ENCODE results near the gene ARHGEF16.

ARHGEF16 gene

DNA sequence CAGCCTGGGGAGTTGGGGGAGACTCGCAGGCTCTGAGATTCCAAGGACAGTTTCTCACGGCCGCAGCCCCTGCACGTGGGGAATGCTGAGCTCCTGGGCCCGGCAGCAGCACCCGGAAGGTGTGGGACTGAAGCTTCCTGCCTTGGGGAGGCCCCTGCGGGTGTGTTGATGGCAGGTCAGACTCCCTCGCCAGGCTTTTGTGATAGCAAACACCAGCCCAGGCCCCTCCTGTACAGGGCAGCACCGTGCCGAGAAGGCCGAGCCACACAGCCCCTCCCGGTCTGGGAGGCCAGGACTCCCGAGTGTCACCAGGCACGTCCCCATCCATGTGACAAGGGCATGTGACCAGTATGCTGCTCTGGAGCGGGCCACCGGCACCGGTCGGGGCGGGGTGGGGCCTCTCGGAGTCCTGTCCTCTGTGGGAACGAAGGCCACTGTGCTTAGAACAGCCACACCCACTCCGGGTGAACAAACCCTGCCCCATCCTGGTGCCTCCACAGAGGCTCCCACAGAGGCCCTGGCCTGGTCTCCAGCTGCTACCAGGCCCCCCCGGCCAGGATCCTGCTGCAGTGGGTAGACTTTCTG is 31.1 kb upstream of the ARHGEF16 start:
- DNase-seq = peak; percentile 2

DNA sequence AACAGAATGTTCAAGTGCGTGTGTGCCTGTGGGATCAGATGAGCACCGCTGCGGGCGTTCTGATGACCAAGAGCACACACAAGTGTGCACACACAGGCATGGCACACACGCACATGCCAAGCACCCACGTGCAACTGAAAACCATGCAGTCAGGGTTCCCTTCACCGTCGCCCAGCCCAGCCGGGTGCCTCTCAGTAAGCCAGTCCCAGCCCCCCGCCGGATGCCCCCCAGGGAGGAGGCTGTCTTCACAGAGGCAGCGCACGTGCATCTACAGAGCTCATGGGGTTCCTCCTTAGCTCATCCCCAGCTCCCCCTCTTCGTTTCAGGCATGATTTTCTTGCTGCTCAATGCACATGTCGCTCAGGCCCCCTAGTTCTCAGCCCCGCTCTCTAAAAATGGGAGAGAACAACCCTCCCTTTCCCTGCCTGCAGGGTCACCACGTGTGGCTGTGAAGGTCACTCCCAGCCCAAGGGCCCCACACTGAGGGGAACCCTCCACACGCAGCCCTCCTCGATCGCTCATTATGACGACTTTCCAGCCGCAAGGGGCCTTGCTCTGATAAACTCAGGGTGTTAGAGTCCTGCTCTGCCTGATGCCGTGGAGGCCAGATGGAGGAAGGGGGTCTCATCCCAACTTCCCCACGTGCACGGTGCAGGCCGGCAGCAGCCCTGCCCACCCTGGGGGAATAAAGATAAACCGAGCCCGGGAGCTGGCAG is 30.4 kb upstream of the ARHGEF16 start:
- no peak for DNase-seq

DNA sequence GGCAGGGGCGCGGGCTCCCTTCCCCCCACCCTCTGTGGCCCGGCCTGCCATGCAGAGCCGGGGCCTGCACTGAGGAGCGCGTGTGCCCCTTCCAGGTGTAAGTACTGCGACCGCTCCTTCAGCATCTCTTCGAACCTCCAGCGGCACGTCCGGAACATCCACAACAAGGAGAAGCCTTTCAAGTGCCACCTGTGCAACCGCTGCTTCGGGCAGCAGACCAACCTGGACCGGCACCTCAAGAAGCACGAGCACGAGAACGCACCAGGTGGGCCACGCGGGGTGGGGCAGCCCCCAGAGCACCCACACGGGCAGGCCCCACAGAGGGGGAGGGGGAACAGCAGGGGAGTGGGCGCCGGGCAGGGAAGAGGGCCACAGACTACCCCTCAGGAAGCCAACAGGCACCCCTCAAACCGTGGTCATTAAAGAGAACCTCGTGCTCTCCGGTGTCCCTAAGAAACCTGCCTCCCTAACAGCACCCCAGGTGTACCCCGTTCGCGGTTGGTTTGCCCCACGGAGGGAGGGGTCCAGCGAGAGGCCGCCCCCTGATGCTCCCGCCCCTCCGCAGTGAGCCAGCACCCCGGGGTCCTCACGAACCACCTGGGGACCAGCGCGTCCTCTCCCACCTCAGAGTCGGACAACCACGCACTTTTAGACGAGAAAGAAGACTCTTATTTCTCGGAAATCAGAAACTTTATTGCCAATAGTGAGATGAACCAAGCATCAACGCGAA is 28.8 kb upstream of the ARHGEF16 start:
- DNase-seq = no peak

DNA sequence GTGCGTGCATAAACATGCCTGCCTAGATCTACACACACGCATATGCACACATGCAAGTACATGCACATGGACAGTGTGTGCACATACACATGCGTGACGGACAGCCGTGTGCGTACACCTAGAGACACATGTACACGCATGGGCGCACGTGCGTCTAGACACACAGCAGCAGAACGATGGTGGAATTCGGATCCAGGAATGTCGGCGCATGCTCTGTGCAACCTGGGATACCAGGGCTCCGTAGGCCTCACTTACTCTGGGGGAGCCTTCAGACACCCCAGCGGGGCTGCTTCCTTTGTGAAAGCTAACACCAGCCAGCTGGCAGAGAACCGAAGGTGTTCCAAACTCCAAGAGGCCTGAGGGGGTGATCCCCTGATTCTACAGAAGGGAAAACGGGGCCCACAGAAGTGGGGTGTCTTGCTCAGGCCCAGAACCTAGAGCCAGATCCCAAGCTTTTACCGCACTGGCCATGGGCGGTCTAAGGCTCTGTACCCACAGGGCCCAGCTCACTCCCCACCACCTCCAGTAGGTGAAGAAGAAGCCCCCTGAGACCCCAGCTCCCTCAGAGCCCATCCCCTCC is 27.4 kb upstream of the ARHGEF16 start:
- DNase-seq = no peak

DNA sequence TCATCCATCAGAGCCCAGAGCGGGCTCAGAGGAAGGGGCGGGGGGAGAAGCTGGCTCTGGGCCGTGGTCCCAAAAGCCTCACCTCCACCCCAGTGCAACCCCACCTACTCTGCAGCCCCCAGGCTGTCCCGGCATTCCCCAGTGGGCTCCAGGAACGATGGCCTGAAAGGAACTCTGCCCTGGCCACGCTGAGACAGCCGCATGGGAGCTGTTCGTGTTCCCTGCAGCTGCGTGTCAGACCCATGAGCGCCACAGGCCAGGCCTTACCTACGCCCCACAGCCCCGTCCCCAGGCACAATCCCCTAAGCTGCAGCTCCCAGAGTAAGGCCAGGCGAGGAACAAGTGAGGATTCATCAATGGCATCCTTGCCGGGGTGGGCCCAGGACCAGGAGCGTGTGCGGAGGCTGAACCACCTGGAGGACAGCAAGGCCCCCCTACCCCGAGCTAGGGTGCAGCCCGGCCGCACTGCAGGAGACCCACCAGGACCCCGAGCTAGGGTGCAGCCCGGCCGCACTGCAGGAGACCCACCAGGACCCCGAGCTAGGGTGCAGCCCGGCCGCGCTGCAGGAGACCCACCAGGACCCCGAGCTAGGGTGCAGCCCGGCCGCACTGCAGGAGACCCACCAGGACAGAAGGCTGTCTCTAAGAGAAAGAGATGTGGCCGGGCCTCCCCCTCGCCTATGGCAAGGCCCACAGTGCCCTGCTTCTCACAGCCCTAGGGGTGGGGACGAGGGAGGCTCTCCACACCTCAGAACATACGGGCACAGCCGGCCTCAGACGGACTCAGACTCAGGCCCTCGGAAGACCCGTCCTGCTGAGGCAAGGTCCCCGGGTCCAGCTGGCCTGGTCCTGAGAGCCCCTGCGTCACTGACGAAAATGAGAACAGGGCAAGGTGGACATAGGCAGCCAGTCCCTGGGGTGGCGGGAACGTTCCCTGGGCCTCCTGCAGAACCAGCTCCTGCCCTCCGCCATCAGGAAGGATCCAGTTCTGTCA is 26.5 kb upstream of the ARHGEF16 start:
- no peak for DNase-seq

DNA sequence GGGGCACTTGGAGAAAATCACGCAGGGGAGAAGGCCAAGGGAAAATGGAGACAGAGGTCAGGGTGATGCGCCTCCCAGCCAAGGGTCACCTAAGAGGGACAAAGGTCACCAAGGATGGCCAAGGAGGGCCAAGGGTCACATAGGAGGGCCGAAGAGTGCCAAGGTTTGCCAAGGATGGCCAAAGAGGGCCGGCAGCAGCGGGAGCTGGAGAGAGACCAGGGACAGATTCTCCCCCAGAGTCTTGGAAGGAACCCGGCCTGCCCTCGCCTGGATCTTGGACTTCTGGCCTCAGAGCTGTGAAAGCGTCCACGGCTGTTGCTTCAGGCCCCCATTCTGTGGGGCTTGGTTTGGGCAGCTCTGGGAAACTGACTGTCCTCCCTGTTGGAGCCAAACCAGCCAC is 25.6 kb upstream of the ARHGEF16 start:
- no peak for DNase-seq

DNA sequence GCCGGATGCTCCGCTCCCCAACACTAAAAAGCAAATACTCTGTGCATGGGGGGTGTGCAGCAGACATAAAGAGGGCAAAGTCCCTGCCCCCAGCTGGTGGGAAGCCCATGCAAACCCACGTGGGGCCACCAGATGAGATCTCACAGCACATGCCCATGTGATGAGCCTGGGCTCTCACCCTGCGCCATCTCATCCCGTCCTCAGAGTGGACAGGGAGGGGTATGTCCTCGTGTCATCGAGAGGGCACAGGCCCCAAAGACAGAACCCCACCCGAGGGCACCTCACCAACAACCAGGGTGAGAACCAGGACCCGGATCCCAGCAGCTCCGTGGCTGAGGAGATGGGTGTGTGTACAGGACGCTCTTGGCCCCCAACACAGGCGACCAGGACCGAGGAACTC is 25.1 kb upstream of the ARHGEF16 start:
- no peak for DNase-seq

DNA sequence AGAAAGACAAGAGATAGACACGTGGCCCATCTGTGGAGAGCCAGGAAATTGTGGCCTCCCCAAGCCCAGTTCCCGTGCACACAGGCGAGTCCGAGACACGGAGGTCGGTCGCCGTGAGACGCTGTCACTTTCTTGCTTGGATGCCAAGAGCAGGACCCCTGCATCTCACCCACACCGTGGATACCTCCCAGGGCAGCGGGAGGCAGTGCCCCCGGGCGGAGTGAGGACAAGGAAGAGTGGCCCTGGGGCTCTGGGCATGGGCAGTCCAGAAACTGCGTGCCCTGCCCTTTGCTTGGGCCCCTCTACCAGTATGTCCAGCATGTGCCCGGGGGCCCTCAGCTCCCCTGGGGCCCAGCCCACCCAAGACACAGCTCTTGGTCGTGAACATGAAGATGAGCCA is 24.7 kb upstream of the ARHGEF16 start:
- no peak for DNase-seq

GRCh38 chr1:3430406-3430805 is 24.1 kb upstream of the ARHGEF16 start:
- DNase-seq = no peak

GRCh38 chr1:3430820-3431219 is 23.6 kb upstream of the ARHGEF16 start:
- DNase-seq = no peak

- no peak for DNase-seq
Measured at GRCh38 chr1:3431266-3431665, 23.2 kb upstream of the ARHGEF16 start.

GRCh38 chr1:3431686-3432085 is 22.8 kb upstream of the ARHGEF16 start:
- no peak for DNase-seq

DNA sequence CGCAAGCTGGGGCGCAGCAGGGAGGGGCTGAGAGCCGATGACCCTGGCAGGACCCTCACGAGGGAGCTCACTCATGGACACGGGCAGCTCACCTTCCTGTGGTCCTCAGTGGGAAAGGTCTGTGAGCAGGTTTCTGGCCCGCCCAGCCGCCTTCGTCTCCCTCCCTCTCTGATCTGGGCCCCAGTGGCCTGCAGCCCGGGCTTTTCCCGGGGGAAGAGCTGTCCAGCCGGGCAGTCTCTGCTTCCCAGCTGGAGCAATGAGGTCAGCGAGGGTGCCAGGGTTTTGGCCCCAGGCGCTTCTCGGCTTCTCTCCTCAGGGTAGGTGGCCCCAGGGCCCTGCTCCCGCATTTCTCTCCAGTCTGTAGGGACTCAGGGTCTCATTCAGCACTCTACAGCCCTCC is 22.2 kb upstream of the ARHGEF16 start:
- DNase-seq = no peak

DNA sequence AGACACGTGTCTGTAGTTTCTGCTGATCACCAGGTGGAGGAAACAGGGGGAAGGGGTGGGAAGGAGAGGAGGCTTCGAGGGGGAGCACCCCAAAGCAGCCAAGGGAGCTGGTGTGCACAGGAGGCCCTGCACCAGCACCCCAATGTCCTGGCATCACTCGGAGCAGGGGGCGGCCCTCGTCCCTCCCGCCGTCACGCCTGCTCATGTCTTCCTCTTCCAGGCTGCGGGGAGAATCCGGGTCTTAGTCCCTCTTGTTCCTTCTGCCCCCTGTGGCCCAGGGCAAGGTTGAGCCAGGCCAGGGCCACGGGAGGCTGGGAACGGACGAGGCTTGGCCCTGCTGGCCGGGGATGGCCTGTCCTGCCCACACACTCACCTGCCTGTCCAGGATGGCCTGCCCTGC is 21.4 kb upstream of the ARHGEF16 start:
- DNase-seq = no peak

- no peak for DNase-seq
Measured at GRCh38 chr1:3433596-3434320, 20.7 kb upstream of the ARHGEF16 start.

- DNase-seq = no peak
Measured at GRCh38 chr1:3434406-3435110, 19.9 kb upstream of the ARHGEF16 start.

GRCh38 chr1:3435666-3436065 is 18.8 kb upstream of the ARHGEF16 start:
- no peak for DNase-seq

- no peak for DNase-seq
Measured at GRCh38 chr1:3436451-3436850, 18.0 kb upstream of the ARHGEF16 start.

DNA sequence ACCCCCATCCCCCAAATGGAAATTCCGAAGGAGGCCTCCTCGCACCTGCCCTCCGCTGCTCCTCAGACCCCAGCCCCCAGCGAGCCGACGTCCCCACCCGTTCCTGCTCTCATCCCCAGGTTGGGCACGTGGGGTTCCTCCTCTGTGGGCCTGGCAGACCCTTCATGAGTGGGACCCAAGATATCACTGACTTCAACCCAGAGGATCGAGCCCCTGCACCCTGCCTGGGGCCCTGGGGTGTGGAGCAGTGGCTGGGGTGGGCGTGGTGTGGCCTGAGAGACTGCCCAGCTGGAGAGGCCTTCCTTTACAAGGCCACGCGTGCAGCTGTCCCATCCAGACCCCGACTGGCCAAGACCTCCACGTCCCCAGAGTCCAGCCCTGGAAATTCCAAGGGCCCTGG is 17.6 kb upstream of the ARHGEF16 start:
- no peak for DNase-seq

DNA sequence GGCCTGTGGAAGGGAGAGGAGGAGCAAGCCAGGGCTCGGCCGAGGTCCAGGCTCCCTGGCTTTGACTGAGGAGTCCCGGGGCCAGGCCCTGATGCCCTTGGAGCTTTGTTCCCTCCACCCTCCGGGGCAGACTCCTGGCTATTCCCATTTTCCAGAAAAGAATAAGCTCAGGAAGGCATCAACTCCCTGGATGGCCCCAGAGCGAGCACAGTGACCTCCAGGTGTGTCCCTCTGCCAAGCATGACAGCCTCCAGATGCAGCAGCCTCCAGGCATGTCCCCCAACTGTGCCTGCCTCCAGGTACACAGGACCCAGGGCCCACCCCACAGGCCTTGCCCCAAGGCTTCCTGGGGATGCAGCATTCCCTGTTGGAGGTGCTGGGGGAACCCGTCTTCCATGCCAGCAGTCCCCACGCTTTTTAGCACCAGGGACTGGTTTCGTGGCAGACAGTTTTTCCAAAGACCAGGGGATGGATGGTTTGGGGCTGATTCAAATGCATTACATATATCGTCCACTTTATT is 15.7 kb upstream of the ARHGEF16 start:
- DNase-seq = no peak

Measured in OCI-M1 (cell line).